GM23248 (cell line): Measurements from ENCODE around the gene CDK4. TPM values are rescaled to one million over a fixed set of nuclear protein-coding genes. Genes with fewer than 3 reads are reported as not detected.

Experiments used
- DNase-seq: peaks from one replicate; pipeline ENCODE4 v3.0.0-alpha.2; 2015
- H2AFZ ChIP-seq: fragments of 200-600 bp; sonication (generic); 2 replicates; pipeline ENCODE4 v1.6.1; 2016; ENCODE audit warnings: antibody characterized with exemption
- H3F3A ChIP-seq: fragments of 200-600 bp; sonication (generic); 2 replicates; pipeline ENCODE4 v1.6.1; 2016; ENCODE audit warnings: mild to moderate bottlenecking, antibody characterized with exemption, mixed run types; ENCODE audit not compliant: insufficient read depth
- H3K27ac ChIP-seq: fragments of 200-600 bp; sonication (generic); 2 replicates; pipeline ENCODE4 v1.5.1; 2016; ENCODE audit warnings: mild to moderate bottlenecking
- H3K27me3 ChIP-seq: fragments of 200-600 bp; sonication (generic); replicated peaks from 2 replicates; pipeline ENCODE4 v1.6.1; 2016; ENCODE audit warnings: mild to moderate bottlenecking; ENCODE audit not compliant: insufficient read depth
- H3K36me3 ChIP-seq: fragments of 200-600 bp; sonication (generic); 2 replicates; pipeline ENCODE4 v1.6.1; 2016; ENCODE audit warnings: low read depth, mild to moderate bottlenecking
- H3K4me1 ChIP-seq: fragments of 200-600 bp; sonication (generic); 2 replicates; pipeline ENCODE4 v1.6.1; 2016; ENCODE audit warnings: mild to moderate bottlenecking; ENCODE audit not compliant: insufficient read depth
- H3K4me2 ChIP-seq: fragments of 200-600 bp; sonication (generic); one replicate; pipeline ENCODE4 v1.6.1; 2016; ENCODE audit warnings: mild to moderate bottlenecking; ENCODE audit not compliant: unreplicated experiment
- H3K4me3 ChIP-seq: fragments of 200-600 bp; sonication (generic); 2 replicates; pipeline ENCODE4 v1.5.1; 2016; ENCODE audit warnings: mild to moderate bottlenecking
- H3K79me2 ChIP-seq: fragments of 200-600 bp; sonication (generic); 2 replicates; pipeline ENCODE4 v1.6.1; 2016; ENCODE audit warnings: mild to moderate bottlenecking; ENCODE audit not compliant: insufficient read depth
- H3K9ac ChIP-seq: fragments of 200-600 bp; sonication (generic); 2 replicates; pipeline ENCODE4 v1.6.1; 2016; ENCODE audit warnings: mild to moderate bottlenecking
- H3K9me2 ChIP-seq: fragments of 200-600 bp; sonication (generic); 2 replicates; pipeline ENCODE4 v1.6.1; 2016; ENCODE audit warnings: mixed run types, mild to moderate bottlenecking, moderate library complexity; ENCODE audit not compliant: insufficient read depth
- H3K9me3 ChIP-seq: fragments of 200-600 bp; sonication (generic); one replicate; pipeline ENCODE4 v1.6.1; 2017; ENCODE audit warnings: low read depth
- H4K20me1 ChIP-seq: fragments of 200-600 bp; sonication (generic); 2 replicates; pipeline ENCODE4 v1.6.0; 2016; ENCODE audit not compliant: insufficient read depth
- EZH2 ChIP-seq: fragments of 200-600 bp; sonication (generic); IDR thresholded peaks from 2 replicates; pipeline ENCODE4 v1.6.1; 2018; ENCODE audit warnings: antibody characterized with exemption, mild to moderate bottlenecking; ENCODE audit not compliant: insufficient read depth, poor library complexity, severe bottlenecking
- EZH2phosphoT487 ChIP-seq: fragments of 200-600 bp; sonication (generic); IDR thresholded peaks from 2 replicates; pipeline ENCODE4 v1.6.1; 2018; ENCODE audit warnings: antibody characterized with exemption, moderate library complexity, mild to moderate bottlenecking, low read depth; ENCODE audit not compliant: insufficient read depth
- WGBS, 2 experiments: methylation state at CpG; one replicate each; pipeline ENCODE4 v1.1.6; 2015 to 2017; ENCODE audit warnings: low lambda C conversion rate in 2 of 2, low coverage in 1 of 2; ENCODE audit errors: missing lambda C conversion rate in 2 of 2; 5-methylcytosine and 5-hydroxymethylcytosine counted together
- in situ Hi-C: fragments of 300-500 bp; cut with MboI; formaldehyde crosslinking; loops from 2 replicates; pipeline ENCODE4 v1.15.0; 2020
- polyA plus RNA-seq: library from polyadenylated mRNA; unstranded; fragments of >200 nt; fragmentation: Nextera tagmentation; extraction: Ambion mirVana; gene quantifications from 2 replicates; pipeline ENCODE4 v1.2.1, GENCODE V29; 2016
- total RNA-seq: library from RNA; depleted of rRNA; stranded (reverse); fragments of >200 nt; shearing (Covaris generic); gene quantifications from 2 replicates; pipeline ENCODE4 v1.2.3, GENCODE V29; 2014

Gene CDK4
- total and polyA plus RNA-seq, 2 experiments from 2014 or later = 123 to 152 TPM

GRCh38 chr12:57719777-57720605 lies 32.1 kb downstream of the CDK4 start:
- Histone ChIP-seq H3K4me2 (no peak overlapping the region), H3K9me2 (no peaks in the 10 kb centered on the region), H3K4me3 (no peak overlapping the region), H3K79me2 (no peaks in the 10 kb centered on the region), H3K27ac (no peak overlapping the region), H2AFZ (no peak overlapping the region), H3K9me3 (no peaks in the 10 kb centered on the region), H4K20me1 (no peaks in the 10 kb centered on the region), H3K4me1 (no peaks in the 10 kb centered on the region), H3K9ac (no peak overlapping the region), H3F3A (no peaks in the 10 kb centered on the region), H3K27me3 (no peaks in the 10 kb centered on the region), H3K36me3 (peaks cover 6% of the 10 kb centered on the region; the same call in 1 of the 2 replicates)
- TF ChIP-seq EZH2phosphoT487 (no peak), EZH2 (no peak)
- 90 to 92% methylated on average over 18 to 20 of the region's 20 CpGs for WGBS, 2 experiments
- DNase-seq = no peak
- in situ Hi-C loops = no loop called here

- 97% methylated on average over 14 to 15 of the region's 15 CpGs for WGBS, 2 experiments
- no peaks in the 10 kb centered on the region for H4K20me1 ChIP-seq
- H3K4me3 ChIP-seq = no peak overlapping the region
- DNase-seq = no peak
- H3K79me2 ChIP-seq = no peaks in the 10 kb centered on the region
- in situ Hi-C loops = no loop called here
- no peak overlapping the region for H3K4me2 ChIP-seq
- H3K9me3 ChIP-seq = no peaks in the 10 kb centered on the region
- H2AFZ ChIP-seq = no peak overlapping the region
- H3F3A ChIP-seq = no peaks in the 10 kb centered on the region
- no peak overlapping the region for H3K27ac ChIP-seq
- no peaks in the 10 kb centered on the region for H3K9me2 ChIP-seq
- TF ChIP-seq EZH2phosphoT487 = no peak
- H3K9ac ChIP-seq = no peak overlapping the region
- H3K4me1 ChIP-seq = no peaks in the 10 kb centered on the region
- H3K36me3 ChIP-seq = peaks cover 13% of the 10 kb centered on the region
- H3K27me3 ChIP-seq = no peaks in the 10 kb centered on the region
Observed at GRCh38 chr12:57718641-57719528, 33.2 kb downstream of the CDK4 start.

GRCh38 chr12:57717846-57718640 lies 34.1 kb downstream of the CDK4 start:
- 93 to 96% methylated on average over 22 of the region's 22 CpGs for WGBS, 2 experiments
- H3K9me2 ChIP-seq = no peaks in the 10 kb centered on the region
- H3K27me3 ChIP-seq = no peaks in the 10 kb centered on the region
- H3K9ac ChIP-seq = no peak overlapping the region
- H3K4me3 ChIP-seq = no peak overlapping the region
- no peak overlapping the region for H3K27ac ChIP-seq
- DNase-seq = no peak
- TF ChIP-seq EZH2 = no peak
- TF ChIP-seq EZH2phosphoT487 = no peak
- no peaks in the 10 kb centered on the region for H3F3A ChIP-seq
- H3K36me3 ChIP-seq = peaks cover 13% of the 10 kb centered on the region
- no peak overlapping the region for H2AFZ ChIP-seq
- H4K20me1 ChIP-seq = no peaks in the 10 kb centered on the region
- no peak overlapping the region for H3K4me2 ChIP-seq
- no peaks in the 10 kb centered on the region for H3K79me2 ChIP-seq
- H3K4me1 ChIP-seq = no peaks in the 10 kb centered on the region
- in situ Hi-C loops = no loop called here
- no peaks in the 10 kb centered on the region for H3K9me3 ChIP-seq

GRCh38 chr12:57717131-57717530 lies 35.0 kb downstream of the CDK4 start:
- in situ Hi-C loops = no loop called here
- Histone ChIP-seq H3K4me1 (no peaks in the 10 kb centered on the region), H3K9me2 (no peaks in the 10 kb centered on the region), H3K9me3 (no peaks in the 10 kb centered on the region), H4K20me1 (no peaks in the 10 kb centered on the region), H3K4me2 (no peak overlapping the region), H3K36me3 (peaks cover 14% of the 10 kb centered on the region), H3F3A (no peaks in the 10 kb centered on the region), H3K9ac (no peak overlapping the region), H3K27ac (no peak overlapping the region), H2AFZ (no peak overlapping the region), H3K4me3 (no peak overlapping the region), H3K79me2 (no peaks in the 10 kb centered on the region), H3K27me3 (no peaks in the 10 kb centered on the region)
- no peak for DNase-seq
- TF ChIP-seq EZH2phosphoT487 (no peak), EZH2 (no peak)
- 96 to 97% methylated on average over 5 of the region's 5 CpGs for WGBS, 2 experiments
